HepG2 (cell line): ENCODE measurements around the gene CARS2. TPM values are rescaled to one million over a fixed set of nuclear protein-coding genes. Genes with fewer than 3 reads are reported as not detected.

ENCODE experiments used
- FOSL2 ChIP-seq: sonication (generic); formaldehyde crosslinking; IDR thresholded peaks from 2 replicates; pipeline ENCODE4 v1.4.0; 2020; ENCODE audit warnings: missing genetic modification reagents
- IRX3 ChIP-seq: sonication (generic); formaldehyde crosslinking; IDR thresholded peaks from 2 replicates; pipeline ENCODE4 v1.8.1; 2023; ENCODE audit warnings: mild to moderate bottlenecking, low read depth, missing genetic modification reagents, borderline replicate concordance
- KMT2B ChIP-seq: IDR thresholded peaks from 2 replicates; pipeline ENCODE4 v1.6.1; 2016; ENCODE audit warnings: missing genetic modification reagents, missing compliant biosample characterization
- PHF5A ChIP-seq: IDR thresholded peaks from one replicate; pipeline ENCODE4 v1.6.1; 2018; ENCODE audit warnings: low read depth, missing genetic modification reagents; ENCODE audit not compliant: unreplicated experiment
- PRMT3 ChIP-seq: sonication (generic); formaldehyde crosslinking; IDR thresholded peaks from 2 replicates; pipeline ENCODE4 v1.8.1; 2022; ENCODE audit warnings: low read depth, mild to moderate bottlenecking, moderate library complexity, missing genetic modification reagents, borderline replicate concordance
- RBFOX2 ChIP-seq: fragments of 200-400 bp; formaldehyde crosslinking; IDR thresholded peaks from 2 replicates; pipeline ENCODE4 v1.6.1; 2017; ENCODE audit warnings: low read depth, mild to moderate bottlenecking, low read length
- RBM22 ChIP-seq: fragments of 200-400 bp; formaldehyde crosslinking; optimal IDR thresholded peaks from 2 replicates; pipeline ENCODE3; 2017; ENCODE audit warnings: mild to moderate bottlenecking, low read length, moderate library complexity
- RFX5 ChIP-seq: IDR thresholded peaks from 2 replicates; pipeline ENCODE4 v1.6.1; 2011; ENCODE audit warnings: low read depth, low read length, improper control_type of control experiment
- SP5 ChIP-seq: IDR thresholded peaks from 2 replicates; pipeline ENCODE4 v1.6.1; 2016; ENCODE audit warnings: low read depth, borderline replicate concordance
- TEAD2 ChIP-seq: sonication (generic); formaldehyde crosslinking; IDR thresholded peaks from 2 replicates; pipeline ENCODE4 v1.9.0; 2021; ENCODE audit warnings: missing genetic modification reagents
- ZFP36L2 ChIP-seq: sonication (generic); formaldehyde crosslinking; IDR thresholded peaks from 2 replicates; pipeline ENCODE4 v1.4.0; 2020; ENCODE audit warnings: missing genetic modification reagents
- ZNF143 ChIP-seq: sonication (generic); formaldehyde crosslinking; IDR thresholded peaks from 2 replicates; pipeline ENCODE4 v1.4.0; 2020; ENCODE audit warnings: missing genetic modification reagents
- ZNF235 ChIP-seq: sonication (generic); formaldehyde crosslinking; IDR thresholded peaks from 2 replicates; pipeline ENCODE4 v1.8.1; 2023; ENCODE audit warnings: mild to moderate bottlenecking, missing genetic modification reagents, borderline replicate concordance
- ZNF256 ChIP-seq: sonication (generic); formaldehyde crosslinking; conservative IDR thresholded peaks from 2 replicates; pipeline ENCODE4 v1.4.0; 2020; ENCODE audit warnings: missing genetic modification reagents
- ZNF460 ChIP-seq: sonication (generic); formaldehyde crosslinking; IDR thresholded peaks from 2 replicates; pipeline ENCODE4 v1.5.1; 2020; ENCODE audit warnings: missing genetic modification reagents, mild to moderate bottlenecking, borderline replicate concordance
- ZNF510 ChIP-seq: sonication (generic); formaldehyde crosslinking; IDR thresholded peaks from 2 replicates; pipeline ENCODE4 v1.4.0; 2020; ENCODE audit warnings: low read depth, mild to moderate bottlenecking, missing genetic modification reagents
- ZNF543 ChIP-seq: sonication (generic); formaldehyde crosslinking; IDR thresholded peaks from 2 replicates; pipeline ENCODE4 v1.4.0; 2020; ENCODE audit warnings: mild to moderate bottlenecking, missing genetic modification reagents
- ZNF678 ChIP-seq: sonication (generic); formaldehyde crosslinking; IDR thresholded peaks from 2 replicates; pipeline ENCODE4 v1.4.0; 2020; ENCODE audit warnings: mild to moderate bottlenecking, missing genetic modification reagents
- ZNF792 ChIP-seq: IDR thresholded peaks from 2 replicates; pipeline ENCODE4 v1.6.1; 2016
- polyA plus RNA-seq, 8 experiments: library from polyadenylated mRNA; depleted of rRNA in 3 of 8; stranded (reverse) in 7 of 8; unstranded in 1 of 8; fragments of >200 nt; fragmentation: Illumina TruSeq in 4 of 8; extraction: Trizol in 4 of 8; gene quantifications; 2 replicates each; pipeline versions ENCODE4 v1.2.1 to v1.2.3, GENCODE V29; 2011 to 2016; ENCODE audit warnings: low read depth in 4 of 8, missing spikeins in 1 of 8, mixed read lengths in 1 of 8; ENCODE audit not compliant: insufficient read depth in 1 of 8
- total RNA-seq, 5 experiments: library from RNA; depleted of rRNA; stranded (reverse); fragments of >200 nt; fragmentation: Illumina TruSeq; extraction: Trizol; gene quantifications; 2 replicates each; pipeline ENCODE4 v1.2.3, GENCODE V29; 2016; ENCODE audit warnings: low read depth in 1 of 5
- TF ChIP-seq, protein P1 (sequence below): IDR thresholded peaks from 2 replicates; pipeline ENCODE4 v1.6.1; 2012; ENCODE audit warnings: inconsistent platforms
- TF ChIP-seq, protein P2 (sequence below): sonication (generic); formaldehyde crosslinking; IDR thresholded peaks from 2 replicates; pipeline ENCODE4 v1.9.0; 2022; ENCODE audit warnings: low read depth, missing genetic modification reagents
- TF ChIP-seq, protein P3 (sequence below): sonication (generic); formaldehyde crosslinking; conservative IDR thresholded peaks from 2 replicates; pipeline ENCODE4 v1.8.0; 2022; ENCODE audit warnings: mild to moderate bottlenecking, moderate library complexity, missing genetic modification reagents
- TF ChIP-seq, protein P4 (sequence below): sonication (generic); formaldehyde crosslinking; IDR thresholded peaks from 2 replicates; pipeline ENCODE4 v1.4.0; 2020; ENCODE audit warnings: missing genetic modification reagents

CARS2 gene
- total and polyA plus RNA-seq, 2 of the 13 experiments (the other 11 are each of a cell fraction or from before 2014, with no cell fraction given) = 41.1 to 59.3 TPM

DNA sequence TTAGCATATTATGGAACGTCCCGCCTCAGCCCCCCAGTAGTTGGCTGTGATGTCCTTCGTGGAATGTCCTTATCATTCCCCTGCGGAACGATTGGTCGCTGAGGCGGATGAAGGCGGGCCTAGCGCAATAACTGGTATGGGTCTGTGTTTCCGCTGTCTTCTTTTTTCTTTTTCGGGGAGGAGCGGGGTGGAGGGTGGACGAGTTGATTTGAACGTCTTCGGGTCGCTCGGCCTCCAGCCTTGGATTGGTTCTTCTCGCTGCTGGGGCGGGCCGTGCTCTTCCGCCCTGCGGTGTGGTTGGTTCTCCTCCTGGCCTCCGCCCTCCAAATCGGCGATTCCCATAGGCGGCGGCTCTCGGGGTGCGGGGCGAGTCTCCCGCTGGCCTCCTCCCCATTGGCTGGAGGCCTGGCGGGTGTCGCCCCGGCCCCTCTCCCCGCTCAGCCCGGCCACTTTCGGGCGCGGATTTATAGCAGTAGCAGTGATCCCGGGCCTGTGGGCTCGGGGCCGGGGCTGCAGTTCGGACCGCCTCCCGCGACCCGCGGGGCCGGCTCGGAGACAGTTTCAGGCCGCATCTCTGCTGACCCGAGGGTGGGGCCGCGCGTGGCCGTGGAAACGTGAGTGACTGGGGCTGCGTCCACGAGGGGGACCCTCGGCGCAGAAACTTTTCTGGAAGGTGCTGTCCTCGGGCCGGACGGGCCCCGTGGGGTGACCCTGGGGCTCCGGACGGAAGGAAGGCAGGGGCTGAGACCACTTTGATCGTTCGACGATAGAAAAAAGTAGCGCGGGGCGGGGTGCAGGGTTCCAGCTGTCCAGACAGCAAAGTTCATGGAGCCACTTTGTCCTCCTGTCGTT is 9.7 kb upstream of the CARS2 start (continued):
- TF ChIP-seq ZNF460 (CRISPR knock-in tag) = no peak
- TF ChIP-seq, protein P1, sequence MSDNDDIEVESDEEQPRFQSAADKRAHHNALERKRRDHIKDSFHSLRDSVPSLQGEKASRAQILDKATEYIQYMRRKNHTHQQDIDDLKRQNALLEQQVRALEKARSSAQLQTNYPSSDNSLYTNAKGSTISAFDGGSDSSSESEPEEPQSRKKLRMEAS = no peak
- TF ChIP-seq ZNF235 (CRISPR knock-in tag) = no peak
- no peak for TF ChIP-seq ZNF256 (CRISPR knock-in tag)
- no peak for TF ChIP-seq ZNF143 (CRISPR knock-in tag)
- TF ChIP-seq ZNF678 (CRISPR knock-in tag) = no peak
- no peak; the same call in 1 of the 2 replicates for TF ChIP-seq ZNF543 (CRISPR knock-in tag)
- no peak for TF ChIP-seq TEAD2 (CRISPR knock-in tag)
- TF ChIP-seq, protein P2, sequence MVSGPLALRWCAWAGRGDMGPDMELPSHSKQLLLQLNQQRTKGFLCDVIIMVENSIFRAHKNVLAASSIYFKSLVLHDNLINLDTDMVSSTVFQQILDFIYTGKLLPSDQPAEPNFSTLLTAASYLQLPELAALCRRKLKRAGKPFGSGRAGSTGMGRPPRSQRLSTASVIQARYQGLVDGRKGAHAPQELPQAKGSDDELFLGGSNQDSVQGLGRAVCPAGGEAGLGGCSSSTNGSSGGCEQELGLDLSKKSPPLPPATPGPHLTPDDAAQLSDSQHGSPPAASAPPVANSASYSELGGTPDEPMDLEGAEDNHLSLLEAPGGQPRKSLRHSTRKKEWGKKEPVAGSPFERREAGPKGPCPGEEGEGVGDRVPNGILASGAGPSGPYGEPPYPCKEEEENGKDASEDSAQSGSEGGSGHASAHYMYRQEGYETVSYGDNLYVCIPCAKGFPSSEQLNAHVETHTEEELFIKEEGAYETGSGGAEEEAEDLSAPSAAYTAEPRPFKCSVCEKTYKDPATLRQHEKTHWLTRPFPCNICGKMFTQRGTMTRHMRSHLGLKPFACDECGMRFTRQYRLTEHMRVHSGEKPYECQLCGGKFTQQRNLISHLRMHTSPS (CRISPR knock-in tag) = no peak
- TF ChIP-seq RBM22 = no peak
- TF ChIP-seq IRX3 (CRISPR knock-in tag) = no peak
- no peak for TF ChIP-seq PRMT3
- no peak for TF ChIP-seq ZNF510 (CRISPR knock-in tag)
- TF ChIP-seq RBFOX2 = peak; percentile 85
- TF ChIP-seq, protein P3, sequence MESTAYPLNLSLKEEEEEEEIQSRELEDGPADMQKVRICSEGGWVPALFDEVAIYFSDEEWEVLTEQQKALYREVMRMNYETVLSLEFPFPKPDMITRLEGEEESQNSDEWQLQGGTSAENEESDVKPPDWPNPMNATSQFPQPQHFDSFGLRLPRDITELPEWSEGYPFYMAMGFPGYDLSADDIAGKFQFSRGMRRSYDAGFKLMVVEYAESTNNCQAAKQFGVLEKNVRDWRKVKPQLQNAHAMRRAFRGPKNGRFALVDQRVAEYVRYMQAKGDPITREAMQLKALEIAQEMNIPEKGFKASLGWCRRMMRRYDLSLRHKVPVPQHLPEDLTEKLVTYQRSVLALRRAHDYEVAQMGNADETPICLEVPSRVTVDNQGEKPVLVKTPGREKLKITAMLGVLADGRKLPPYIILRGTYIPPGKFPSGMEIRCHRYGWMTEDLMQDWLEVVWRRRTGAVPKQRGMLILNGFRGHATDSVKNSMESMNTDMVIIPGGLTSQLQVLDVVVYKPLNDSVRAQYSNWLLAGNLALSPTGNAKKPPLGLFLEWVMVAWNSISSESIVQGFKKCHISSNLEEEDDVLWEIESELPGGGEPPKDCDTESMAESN (CRISPR knock-in tag) = no peak; the same call in 1 of the 2 replicates
- TF ChIP-seq, protein P4, sequence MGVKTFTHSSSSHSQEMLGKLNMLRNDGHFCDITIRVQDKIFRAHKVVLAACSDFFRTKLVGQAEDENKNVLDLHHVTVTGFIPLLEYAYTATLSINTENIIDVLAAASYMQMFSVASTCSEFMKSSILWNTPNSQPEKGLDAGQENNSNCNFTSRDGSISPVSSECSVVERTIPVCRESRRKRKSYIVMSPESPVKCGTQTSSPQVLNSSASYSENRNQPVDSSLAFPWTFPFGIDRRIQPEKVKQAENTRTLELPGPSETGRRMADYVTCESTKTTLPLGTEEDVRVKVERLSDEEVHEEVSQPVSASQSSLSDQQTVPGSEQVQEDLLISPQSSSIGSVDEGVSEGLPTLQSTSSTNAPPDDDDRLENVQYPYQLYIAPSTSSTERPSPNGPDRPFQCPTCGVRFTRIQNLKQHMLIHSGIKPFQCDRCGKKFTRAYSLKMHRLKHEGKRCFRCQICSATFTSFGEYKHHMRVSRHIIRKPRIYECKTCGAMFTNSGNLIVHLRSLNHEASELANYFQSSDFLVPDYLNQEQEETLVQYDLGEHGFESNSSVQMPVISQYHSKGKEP (CRISPR knock-in tag) = no peak
- no peak for TF ChIP-seq ZNF792
- 0 out of 2 replicates have a peak, but pooled peaks have one; percentile 44 for TF ChIP-seq KMT2B (CRISPR knock-in tag)
- no peak for TF ChIP-seq FOSL2
- no peak for TF ChIP-seq PHF5A (CRISPR knock-in tag)
- no peak for TF ChIP-seq ZFP36L2 (CRISPR knock-in tag)
- peak; percentile 50; the same call in 1 of the 2 replicates for TF ChIP-seq RFX5
- no peak for TF ChIP-seq SP5 (CRISPR knock-in tag)
